ENCODE results near the gene TSC22D1. TPM values are rescaled to one million over a fixed set of nuclear protein-coding genes. Genes with fewer than 3 reads are reported as not detected.
A peak's percentile ranks its signal among the peaks of the same experiment; 100 is the strongest.

The TSC22D1 gene
- total and polyA plus RNA-seq, 2 of the 4 experiments (the other 2 are of a cell fraction) = 30.8 to 42.2 TPM

GRCh38 chr13:44523146-44524015, 52.7 kb downstream of the TSC22D1 start:
- Histone ChIP-seq H3K4ac (ENCODE audit: low read depth, low read length) (peak overlapping the region; percentile 49; the same call in 1 of the 2 replicates), H2AFZ (replicated peaks; ENCODE audit: low read length, poor library complexity) (no peak overlapping the region), H2BK20ac (ENCODE audit: low read depth, low read length) (0 out of 2 replicates have a peak overlapping the region, but pooled peaks have one; percentile 62), H3K4me3 (ENCODE audit: insufficient read depth, low read depth, low read length) (peak overlapping the region; percentile 19; the same call in 1 of the 2 replicates), H3K36me3 (ENCODE audit: control insufficient read depth, insufficient read depth, low read length) (0 out of 2 replicates have a peak, but pooled peaks cover 1% of the 10 kb centered on the region), H4K8ac (ENCODE audit: low read depth in 2 of 2, low read length in 2 of 2) (peak overlapping the region in 1 of 2 experiments; percentile 19; a peak in 1 of 4 replicates), H3K56ac (ENCODE audit: extremely low read depth, insufficient read depth, low read length) (no peak overlapping the region), H3K18ac (ENCODE audit: low read depth, low read length) (no peak overlapping the region), H3K79me1 (ENCODE audit: low read depth in 1 of 2, low read length in 2 of 2) (peaks cover 27 to 35% of the 10 kb centered on the region in 2 experiments), H2AK5ac (ENCODE audit: low read depth, low read length) (peak overlapping the region; percentile 5; the same call in 1 of the 2 replicates), H3K27me3 (ENCODE audit: control insufficient read depth, insufficient read depth, low read length) (no peaks in the 10 kb centered on the region), H3K9me1 (ENCODE audit: insufficient read depth, low read length) (peaks cover 4% of the 10 kb centered on the region; the same call in 1 of the 2 replicates), H3K27ac (ENCODE audit: insufficient read depth, low read length) (peak overlapping the region; percentile 44; the same call in 1 of the 2 replicates), H2BK120ac (ENCODE audit: low read depth, low read length) (peak overlapping the region; percentile 43), H2AK9ac (replicated peaks; ENCODE audit: low read depth, low read length, poor library complexity) (no peak overlapping the region), H4K5ac (ENCODE audit: low read depth, low read length) (no peak overlapping the region), H3K9ac (ENCODE audit: low read depth, low read length) (no peak overlapping the region), H3K14ac (replicated peaks; ENCODE audit: low read depth, low read length) (0 out of 2 replicates have a peak overlapping the region, but pooled peaks have one; percentile 55), H3K4me1 (ENCODE audit: control insufficient read depth, insufficient read depth, low read length) (peaks cover 3% of the 10 kb centered on the region), H2BK5ac (ENCODE audit: low read depth, low read length, poor library complexity, severe bottlenecking) (peak overlapping the region; percentile 41), H4K20me1 (ENCODE audit: insufficient read depth, low read length) (no peaks in the 10 kb centered on the region), H3K9me3 (ENCODE audit: control insufficient read depth, insufficient read depth, low read length) (no peaks in the 10 kb centered on the region), H3K23ac (ENCODE audit: low read depth, low read length) (0 out of 2 replicates have a peak overlapping the region, but pooled peaks have one; percentile 37), H3K4me2 (ENCODE audit: low read depth, low read length) (peak overlapping the region; percentile 74), H4K91ac (ENCODE audit: insufficient read depth, low read depth, low read length) (peak overlapping the region; percentile 23; the same call in 1 of the 2 replicates), H2BK15ac (ENCODE audit: low read depth, low read length) (no peak overlapping the region)
- DNase-seq (peak; percentile 79), ATAC-seq (ENCODE audit: low read depth) (peak; percentile 80)
- ChIA-PET POLR2A (ENCODE audit: unreplicated experiment) (no interaction called here), CTCF (interaction anchor here (0.6 kb wide), 1 partner anchor 398 kb away, joined by 3 read pairs; no protein-coding TSS in a partner anchor)
- intact Hi-C loops (cut with micrococcal nuclease) (no loop called here), dilution Hi-C loops (cut with HindIII; ENCODE audit: low sequenced_read_pairs, unreplicated experiment) (no loop called here), in situ Hi-C loops (cut with MboI; ENCODE audit: low sequenced_read_pairs) (no loop called here)
- 100% methylated on average over 1 of the region's 4 CpGs; no CpG with 5 or more reads in 1 of the 2 experiments for WGBS, 2 experiments (ENCODE audit: extremely low coverage in 2 of 2, insufficient read length in 1 of 2)
- BruUV-seq (replicated peaks) = no TSS peak
- TF ChIP-seq NFE2L2 (IDR thresholded peaks at IDR 0.05; ENCODE audit: low read depth, low read length) (peak; percentile 97), CHD1 (IDR thresholded peaks at IDR 0.05; ENCODE audit: low read depth, low read length) (no peak), MAZ (IDR thresholded peaks at IDR 0.05; ENCODE audit: borderline replicate concordance, low read depth, low read length) (no peak), MAFK (IDR thresholded peaks at IDR 0.05; ENCODE audit: low read depth, low read length) (peak; percentile 85), SMC3 (IDR thresholded peaks at IDR 0.05; ENCODE audit: low read depth, low read length) (no peak), RCOR1 (IDR thresholded peaks at IDR 0.05; ENCODE audit: insufficient replicate concordance, low read length) (no peak), POLR2A (IDR thresholded peaks at IDR 0.05; ENCODE audit: low read depth, low read length) (no peak), FOS (IDR thresholded peaks at IDR 0.05; ENCODE audit: low read depth, low read length) (0 out of 2 replicates have a peak, but pooled peaks have one; percentile 49), BHLHE40 (IDR thresholded peaks at IDR 0.05; ENCODE audit: low read depth, low read length) (no peak), USF2 (IDR thresholded peaks at IDR 0.05; ENCODE audit: low read depth, low read length) (no peak), CEBPB (IDR thresholded peaks at IDR 0.05; ENCODE audit: low read depth, low read length) (peak; percentile 37; the same call in 1 of the 2 replicates), MXI1 (IDR thresholded peaks at IDR 0.05; ENCODE audit: borderline replicate concordance, low read depth, low read length) (no peak), ELK1 (IDR thresholded peaks at IDR 0.05; ENCODE audit: borderline replicate concordance, low read depth, low read length) (no peak)

Measured in IMR-90 (cell line).